Coronary artery (tissue), 2 donors: ENCODE results near the gene ADNP2.

Experiments used
- DNase-seq: peaks from one replicate; pipeline ENCODE4 v3.0.0-alpha.2; 2017; ENCODE audit warnings: low spot score
- H3K27ac ChIP-seq, 2 donors: fragments of 200-600 bp; sonication (generic); one replicate each; pipeline ENCODE4 v1.5.1; 2016 to 2019
- H3K4me3 ChIP-seq: fragments of 200-600 bp; sonication (generic); 2 replicates; pipeline ENCODE4 v1.5.1; 2016; ENCODE audit warnings: mild to moderate bottlenecking, moderate library complexity
- TF ChIP-seq, protein P1 (sequence below): fragments of 200-600 bp; sonication (generic); IDR thresholded peaks from one replicate; pipeline ENCODE4 v1.5.1; 2019; ENCODE audit warnings: antibody characterized with exemption

Gene ADNP2

DNA sequence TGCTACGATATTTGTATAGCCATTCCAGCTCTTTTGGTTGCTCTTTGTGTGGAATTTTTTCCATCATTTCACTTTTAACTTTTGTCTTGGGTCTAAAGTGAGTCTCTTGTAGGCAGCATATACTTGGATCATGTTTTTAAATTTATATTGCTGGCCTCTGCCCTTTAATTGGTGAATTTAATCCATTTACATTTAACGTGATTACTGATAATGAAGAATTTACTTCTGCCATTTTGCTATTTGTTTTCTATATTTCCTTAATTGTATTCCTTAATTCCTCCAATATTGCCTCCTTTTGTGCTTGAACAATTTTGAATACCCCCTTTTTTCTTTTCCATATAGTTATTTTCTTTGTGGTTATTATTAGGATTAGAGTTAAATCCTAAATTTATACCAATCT, 21.0 kb upstream of the ADNP2 start:
- TF ChIP-seq, protein P1, sequence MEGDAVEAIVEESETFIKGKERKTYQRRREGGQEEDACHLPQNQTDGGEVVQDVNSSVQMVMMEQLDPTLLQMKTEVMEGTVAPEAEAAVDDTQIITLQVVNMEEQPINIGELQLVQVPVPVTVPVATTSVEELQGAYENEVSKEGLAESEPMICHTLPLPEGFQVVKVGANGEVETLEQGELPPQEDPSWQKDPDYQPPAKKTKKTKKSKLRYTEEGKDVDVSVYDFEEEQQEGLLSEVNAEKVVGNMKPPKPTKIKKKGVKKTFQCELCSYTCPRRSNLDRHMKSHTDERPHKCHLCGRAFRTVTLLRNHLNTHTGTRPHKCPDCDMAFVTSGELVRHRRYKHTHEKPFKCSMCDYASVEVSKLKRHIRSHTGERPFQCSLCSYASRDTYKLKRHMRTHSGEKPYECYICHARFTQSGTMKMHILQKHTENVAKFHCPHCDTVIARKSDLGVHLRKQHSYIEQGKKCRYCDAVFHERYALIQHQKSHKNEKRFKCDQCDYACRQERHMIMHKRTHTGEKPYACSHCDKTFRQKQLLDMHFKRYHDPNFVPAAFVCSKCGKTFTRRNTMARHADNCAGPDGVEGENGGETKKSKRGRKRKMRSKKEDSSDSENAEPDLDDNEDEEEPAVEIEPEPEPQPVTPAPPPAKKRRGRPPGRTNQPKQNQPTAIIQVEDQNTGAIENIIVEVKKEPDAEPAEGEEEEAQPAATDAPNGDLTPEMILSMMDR, result no peak
- Histone ChIP-seq H3K4me3 (no peak overlapping the region), H3K27ac (no peak overlapping the region)
- DNase-seq, result no peak

DNA sequence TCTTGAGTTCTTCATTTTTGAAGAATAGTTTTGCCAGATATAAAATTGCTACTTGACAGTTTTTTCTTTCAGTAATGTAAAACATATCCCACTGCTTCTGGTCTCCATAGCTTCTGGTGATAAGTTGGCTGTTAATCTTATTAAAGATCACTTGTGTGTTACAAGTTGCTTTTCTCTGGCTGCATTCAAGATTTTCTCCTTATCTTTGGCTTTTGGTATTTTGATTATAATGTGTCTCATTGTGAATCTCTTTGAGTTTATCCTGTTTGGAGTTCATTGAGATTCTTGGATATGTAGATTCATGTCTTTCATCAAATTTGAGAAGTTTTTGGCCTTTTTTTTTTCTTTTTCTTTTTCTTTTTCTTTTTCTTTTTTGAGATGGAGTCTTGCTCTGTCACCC, 20.2 kb upstream of the ADNP2 start:
- Histone ChIP-seq H3K4me3 (no peak overlapping the region), H3K27ac (no peak overlapping the region)
- DNase-seq, result no peak
- TF ChIP-seq, protein P1, result no peak

DNA sequence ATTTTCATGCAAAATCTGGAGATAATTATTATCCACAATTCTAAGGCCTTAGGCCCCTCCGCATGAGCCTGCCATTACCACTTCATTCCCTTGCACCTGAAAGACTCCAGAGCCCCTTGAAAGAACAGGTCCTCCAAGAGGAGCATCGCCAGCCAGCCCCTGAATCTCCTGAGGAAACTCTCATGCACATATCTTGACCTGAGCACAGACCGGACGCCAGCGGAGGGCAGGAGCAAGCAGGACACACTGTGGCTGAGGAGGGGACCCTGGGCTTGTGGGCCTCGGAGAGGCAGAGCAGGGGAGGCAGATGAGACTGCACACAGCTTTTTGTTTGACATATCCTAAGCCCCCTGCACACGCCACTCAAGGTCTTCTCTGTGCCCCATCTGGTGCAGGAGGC, 13.6 kb upstream of the ADNP2 start:
- DNase-seq, result no peak

DNA sequence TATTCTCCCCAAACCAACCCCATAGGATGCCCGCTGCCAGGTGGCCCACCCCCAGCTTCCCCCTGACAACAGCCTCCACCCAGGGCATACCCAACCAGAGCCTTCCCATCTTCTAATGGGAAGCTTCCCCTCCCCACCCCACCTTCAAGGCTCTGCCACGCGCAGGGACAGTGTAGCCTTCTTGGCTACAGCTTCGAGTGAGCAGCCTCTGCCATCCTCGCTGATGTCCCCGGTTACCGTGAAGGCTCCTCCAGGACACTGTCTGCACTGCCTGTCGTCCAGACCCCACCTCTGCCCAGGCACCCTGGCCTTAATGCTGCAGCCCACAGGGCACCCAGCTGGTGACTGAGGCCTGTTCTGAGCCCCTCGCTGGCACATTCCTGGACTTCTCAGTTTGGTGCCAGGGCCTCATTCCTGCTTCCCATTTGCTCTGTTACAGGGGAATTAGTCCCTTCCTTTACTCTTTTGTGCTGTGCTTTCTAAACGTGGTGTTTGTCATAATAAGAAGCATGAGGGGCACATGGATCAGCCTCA, 13.0 kb upstream of the ADNP2 start:
- TF ChIP-seq, protein P1, result no peak

More for the DNA sequence above, 13.6 kb upstream of the ADNP2 start:
- H3K27ac ChIP-seq, result no peak overlapping the region
- TF ChIP-seq, protein P1, result no peak
- H3K4me3 ChIP-seq, result no peak overlapping the region

DNA sequence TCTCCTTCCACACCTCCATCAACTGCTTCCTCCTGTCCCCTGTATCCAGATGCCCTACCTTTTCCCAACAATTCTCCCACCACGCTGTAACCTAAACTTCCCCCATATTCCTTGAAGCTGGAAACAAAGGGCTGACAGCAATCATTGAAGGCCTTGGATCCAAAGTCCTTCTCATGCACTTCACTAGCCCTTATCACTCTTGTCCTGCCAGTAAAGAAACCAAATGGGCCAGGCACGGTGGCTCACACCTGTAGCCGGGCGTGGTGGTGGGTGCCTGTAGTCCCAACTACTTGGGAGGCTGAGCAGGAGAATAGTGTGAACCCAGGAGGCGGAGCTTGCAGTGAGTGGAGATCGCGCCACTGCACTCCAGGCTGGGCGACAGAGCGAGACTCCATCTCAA, 11.9 kb upstream of the ADNP2 start:
- H3K27ac ChIP-seq, result no peak overlapping the region
- TF ChIP-seq, protein P1, result no peak
- no peak for DNase-seq
- no peak overlapping the region for H3K4me3 ChIP-seq

More for the DNA sequence above, 13.0 kb upstream of the ADNP2 start:
- DNase-seq, result no peak
- Histone ChIP-seq H3K27ac (no peak overlapping the region), H3K4me3 (no peak overlapping the region)

DNA sequence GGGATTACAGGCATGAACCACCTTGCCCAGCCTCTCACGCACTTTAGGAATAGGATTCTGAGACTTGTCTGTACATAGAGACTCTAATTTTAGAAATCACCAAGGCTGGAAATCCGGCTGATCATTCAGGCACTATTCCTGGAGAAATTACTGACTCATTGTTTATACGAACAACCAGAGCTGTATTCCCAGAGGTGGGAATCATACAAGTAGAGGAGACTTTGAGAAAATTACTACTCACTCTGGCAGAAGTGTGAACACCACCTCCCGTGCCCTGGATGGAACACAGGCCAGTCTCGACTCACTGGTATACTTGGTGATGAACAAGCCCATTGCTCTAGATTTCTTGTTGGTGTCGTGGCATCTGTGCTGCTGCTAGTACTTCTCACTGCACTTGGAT, 5.8 kb upstream of the ADNP2 start:
- no peak for DNase-seq
- H3K27ac ChIP-seq, result peak overlapping the region; percentile 18 to 70
- TF ChIP-seq, protein P1, result no peak
- no peak overlapping the region for H3K4me3 ChIP-seq

DNA sequence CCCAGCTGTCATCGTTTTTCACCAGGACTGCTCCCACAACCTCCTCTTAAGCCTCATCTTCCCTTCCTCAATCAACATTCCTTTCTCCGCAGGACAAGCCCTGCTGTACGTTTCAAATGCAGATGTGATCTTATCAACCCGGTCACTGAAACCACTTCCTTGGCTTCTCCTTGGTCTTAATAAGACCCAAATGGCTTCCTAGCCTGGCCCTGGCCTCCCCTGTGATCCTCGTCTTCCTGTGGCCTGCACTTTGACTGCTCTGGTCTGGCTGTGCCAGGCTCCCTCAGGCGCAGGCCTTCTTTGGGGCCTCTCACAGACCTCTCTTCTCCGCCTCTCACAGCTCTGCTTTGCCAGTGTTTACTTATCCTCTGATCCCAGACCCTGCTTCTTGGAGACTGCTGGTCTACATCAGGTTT, 4.7 kb upstream of the ADNP2 start:
- DNase-seq, result no peak
- H3K4me3 ChIP-seq, result no peak overlapping the region
- TF ChIP-seq, protein P1, result no peak
- H3K27ac ChIP-seq, result no peak overlapping the region
